Pancreas (tissue), 10 donors: Measurements from ENCODE around the gene ZNF280D. TPM values are rescaled to one million over a fixed set of nuclear protein-coding genes. Genes with fewer than 3 reads are reported as not detected.
A peak's percentile ranks its signal among the peaks of the same experiment; 100 is the strongest.

Experiments used
- ATAC-seq, 4 donors: fragments of 200-7000 bp; cut with Tn5 transposase; one replicate each; pipeline versions ENCODE4 v1.8.0 to v1.9.1; 2020; ENCODE audit warnings: mild to moderate bottlenecking in 4 of 4, moderate library complexity in 4 of 4
- DNase-seq, 6 donors: peaks; one replicate each; pipeline ENCODE4 v3.0.0-alpha.2; 2020
- FAIRE-seq: peaks from 2 replicates; lab custom pipeline; 2012; peaks lifted over from hg19 to GRCh38; lab: Jason Lieb, UNC
- H3K27ac ChIP-seq, 4 donors: fragments of 200-600 bp; sonication (generic); 1 replicate in 3 of 4; 2 replicates in 1 of 4; pipeline versions ENCODE4 v1.5.0 to v1.8.0; 2020
- H3K27me3 ChIP-seq, 4 donors: fragments of 200-600 bp; one replicate each; pipeline ENCODE4 v1.8.0; 2021
- H3K36me3 ChIP-seq, 3 donors: fragments of 200-600 bp; sonication (generic) in 1 of 3; one replicate each; pipeline versions ENCODE4 v1.5.0 to v1.8.0; 2020 to 2021
- H3K4me1 ChIP-seq, 3 donors: fragments of 200-600 bp; one replicate each; pipeline ENCODE4 v1.8.0; 2021
- H3K4me3 ChIP-seq, 4 donors: fragments of 200-600 bp; sonication (generic) in 2 of 4; one replicate each; pipeline versions ENCODE4 v1.5.0 to v1.8.0; 2020 to 2021
- H3K9me3 ChIP-seq, 4 donors: fragments of 200-600 bp; one replicate each; pipeline ENCODE4 v1.8.0; 2021
- CTCF ChIP-seq, 4 donors: fragments of 200-600 bp; sonication (generic) in 3 of 4; IDR thresholded peaks; one replicate each; pipeline versions ENCODE4 v1.5.0 to v1.8.0; 2021; ENCODE audit warnings: antibody characterized with exemption in 4 of 4
- WGBS, 2 donors: extraction: QIAGEN DNeasy Blood & Tissue Kit; methylation state at CpG; one replicate each; pipeline ENCODE4 v1.1.7; 2013; 5-methylcytosine and 5-hydroxymethylcytosine counted together
- intact Hi-C, 3 donors: fragments of 100-400 bp; cut with DNase I; formaldehyde crosslinking; loops; one replicate each; pipeline versions ENCODE4 v1.11.1 to v1.14.2; 2022
- polyA plus RNA-seq, 2 donors: library from polyadenylated mRNA; stranded (reverse); fragments of 200-250 nt; gene quantifications; one replicate each; pipeline ENCODE4 v1.2.3, GENCODE V29; 2013
- total RNA-seq, 6 donors: library from RNA; stranded (reverse); fragmentation: NEBNext Ultra II Directional in 4 of 6; extraction: Animal tissue kit (Norgen Biotek cat#: 25700) in 4 of 6; gene quantifications; one replicate each; pipeline versions ENCODE4 v1.2.1 to v1.2.4, GENCODE V29; 2021 to 2023
- donor health status: healthy with polysubstance abuse.
- donor health status: DM: no; HTN: no; CAD: no; lungs with moderate emphysema.
- donor health status: DM: no; HTN: no; CAD: no.
- donor health status: control.
- donor health status: control.
- donor health status: Bipolar disorder and iron deficiency.
- donor health status: DM: yes; HTN: yes; CAD: no.
- donor health status: DM: no; HTN: no; CAD: no.
- donor health status: DM: no; HTN: no; CAD: no.
- donor health status: DM: yes; HTN: yes; CAD: no.

ZNF280D gene
- total and polyA plus RNA-seq, 8 donors = 13.9 to 31.6 (median 23.1) TPM

- Histone ChIP-seq H3K9me3 (no peaks in the 10 kb centered on the region), H3K36me3 (no peaks in the 10 kb centered on the region), H3K4me1 (peaks cover 0 to 17% (median 0%) of the 10 kb centered on the region in 3 donors), H3K27ac (peak overlapping the region; percentile 2 to 45 (median 30)), H3K27me3 (no peaks in the 10 kb centered on the region), H3K4me3 (peak overlapping the region in 1 of 4 donors; percentile 9)
- no peak for FAIRE-seq
- TF ChIP-seq CTCF (IDR thresholded peaks at IDR 0.05) = no peak
- intact Hi-C loops = no loop called here
- 67% methylated on average over 4 of the region's 4 CpGs for WGBS, 2 donors
- no peak for DNase-seq
- peak; percentile 14 to 38 (median 18) for ATAC-seq
These were observed 6.2 kb upstream of the ZNF280D start for GRCh38 chr15:56739474-56739873.

- H3K4me3 ChIP-seq = no peak overlapping the region
- intact Hi-C loops = no loop called here
- ATAC-seq = no peak
- H3K9me3 ChIP-seq = no peaks in the 10 kb centered on the region
- no peaks in the 10 kb centered on the region for H3K36me3 ChIP-seq
- H3K27me3 ChIP-seq = no peaks in the 10 kb centered on the region
- DNase-seq = no peak
- peaks cover 0 to 17% (median 0%) of the 10 kb centered on the region in 3 donors for H3K4me1 ChIP-seq
- peak overlapping the region in 1 of 4 donors; percentile 39 for H3K27ac ChIP-seq
- TF ChIP-seq CTCF (IDR thresholded peaks at IDR 0.05) = no peak
- WGBS, 2 donors = 87 to 89% methylated on average over 1 of the region's 1 CpG
- no peak for FAIRE-seq
These were observed 4.5 kb upstream of the ZNF280D start for GRCh38 chr15:56737791-56738190.

- Histone ChIP-seq H3K27me3 (no peaks in the 10 kb centered on the region), H3K36me3 (no peaks in the 10 kb centered on the region), H3K4me1 (peaks cover 0 to 22% (median 2%) of the 10 kb centered on the region in 3 donors), H3K9me3 (no peaks in the 10 kb centered on the region), H3K4me3 (no peak overlapping the region), H3K27ac (no peak overlapping the region)
- WGBS, 2 donors = 75 to 79% methylated on average over 5 of the region's 5 CpGs
- ATAC-seq (no peak), FAIRE-seq (no peak), DNase-seq (no peak)
- no peak for TF ChIP-seq CTCF (IDR thresholded peaks at IDR 0.05)
- intact Hi-C loops = no loop called here
These were observed 3.8 kb upstream of the ZNF280D start for GRCh38 chr15:56736881-56737707.

GRCh38 chr15:56736308-56736707 is 3.0 kb upstream of the ZNF280D start:
- H3K9me3 ChIP-seq = no peaks in the 10 kb centered on the region
- H3K27ac ChIP-seq = no peak overlapping the region
- H3K4me1 ChIP-seq = peaks cover 0 to 30% (median 7%) of the 10 kb centered on the region in 3 donors
- FAIRE-seq (no peak), DNase-seq (no peak), ATAC-seq (no peak)
- 82 to 88% methylated on average over 6 of the region's 6 CpGs for WGBS, 2 donors
- no peak for TF ChIP-seq CTCF (IDR thresholded peaks at IDR 0.05)
- no peaks in the 10 kb centered on the region for H3K36me3 ChIP-seq
- no peaks in the 10 kb centered on the region for H3K27me3 ChIP-seq
- intact Hi-C loops = no loop called here
- no peak overlapping the region for H3K4me3 ChIP-seq

- H3K27ac ChIP-seq = no peak overlapping the region
- intact Hi-C loops = no loop called here
- 44 to 52% methylated on average over 3 of the region's 3 CpGs for WGBS, 2 donors
- H3K4me3 ChIP-seq = no peak overlapping the region
- FAIRE-seq (no peak), ATAC-seq (no peak), DNase-seq (no peak)
- no peaks in the 10 kb centered on the region for H3K36me3 ChIP-seq
- no peaks in the 10 kb centered on the region for H3K27me3 ChIP-seq
- no peaks in the 10 kb centered on the region for H3K9me3 ChIP-seq
- H3K4me1 ChIP-seq = peaks cover under 1 to 36% (median 11%) of the 10 kb centered on the region in 3 donors
- no peak for TF ChIP-seq CTCF (IDR thresholded peaks at IDR 0.05)
These were observed 2.3 kb upstream of the ZNF280D start for GRCh38 chr15:56735589-56735988.
